GM12873 (cell line): ENCODE results near the gene CERK.

Source experiments
- TF ChIP-seq, protein P1 (sequence below): IDR thresholded peaks from 2 replicates; pipeline ENCODE4 v1.5.1; 2012; ENCODE audit warnings: low read depth, mild to moderate bottlenecking, moderate library complexity, low read length, control low read depth; ENCODE audit not compliant: insufficient read depth; ENCODE audit errors: missing control alignments

Gene CERK

GRCh38 chr22:46673662-46674236 is 64.3 kb downstream of the CERK start:
- TF ChIP-seq, protein P1, sequence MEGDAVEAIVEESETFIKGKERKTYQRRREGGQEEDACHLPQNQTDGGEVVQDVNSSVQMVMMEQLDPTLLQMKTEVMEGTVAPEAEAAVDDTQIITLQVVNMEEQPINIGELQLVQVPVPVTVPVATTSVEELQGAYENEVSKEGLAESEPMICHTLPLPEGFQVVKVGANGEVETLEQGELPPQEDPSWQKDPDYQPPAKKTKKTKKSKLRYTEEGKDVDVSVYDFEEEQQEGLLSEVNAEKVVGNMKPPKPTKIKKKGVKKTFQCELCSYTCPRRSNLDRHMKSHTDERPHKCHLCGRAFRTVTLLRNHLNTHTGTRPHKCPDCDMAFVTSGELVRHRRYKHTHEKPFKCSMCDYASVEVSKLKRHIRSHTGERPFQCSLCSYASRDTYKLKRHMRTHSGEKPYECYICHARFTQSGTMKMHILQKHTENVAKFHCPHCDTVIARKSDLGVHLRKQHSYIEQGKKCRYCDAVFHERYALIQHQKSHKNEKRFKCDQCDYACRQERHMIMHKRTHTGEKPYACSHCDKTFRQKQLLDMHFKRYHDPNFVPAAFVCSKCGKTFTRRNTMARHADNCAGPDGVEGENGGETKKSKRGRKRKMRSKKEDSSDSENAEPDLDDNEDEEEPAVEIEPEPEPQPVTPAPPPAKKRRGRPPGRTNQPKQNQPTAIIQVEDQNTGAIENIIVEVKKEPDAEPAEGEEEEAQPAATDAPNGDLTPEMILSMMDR: no peak

GRCh38 chr22:46673205-46673604 is 64.8 kb downstream of the CERK start:
- TF ChIP-seq, protein P1: no peak

DNA sequence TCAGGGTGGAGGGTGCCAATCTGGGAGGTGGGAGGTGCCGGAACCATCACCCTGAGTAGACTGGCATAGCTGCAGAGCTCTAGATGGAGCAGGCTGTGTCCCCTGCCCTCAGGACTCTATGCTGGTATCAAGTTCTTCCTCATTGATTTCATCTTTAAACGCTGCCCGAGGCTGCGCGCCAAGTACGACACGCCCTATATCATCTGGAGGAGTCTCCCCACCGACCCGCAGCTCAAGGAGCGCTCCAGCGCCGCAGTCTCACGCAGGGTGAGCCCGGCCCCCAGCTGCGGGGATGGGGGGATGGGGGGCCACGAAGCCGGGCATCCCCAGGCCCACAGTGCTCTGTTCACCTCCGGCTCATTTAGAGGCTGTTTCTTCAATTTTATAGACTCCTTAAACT is 65.3 kb downstream of the CERK start:
- TF ChIP-seq, protein P1: no peak

- TF ChIP-seq, protein P1: no peak
Observed at GRCh38 chr22:46671824-46672432, 66.1 kb downstream of the CERK start.

GRCh38 chr22:46669201-46669600 is 68.9 kb downstream of the CERK start:
- TF ChIP-seq, protein P1: no peak

- TF ChIP-seq, protein P1: no peak
Observed at GRCh38 chr22:46668116-46668515, 69.9 kb downstream of the CERK start.

DNA sequence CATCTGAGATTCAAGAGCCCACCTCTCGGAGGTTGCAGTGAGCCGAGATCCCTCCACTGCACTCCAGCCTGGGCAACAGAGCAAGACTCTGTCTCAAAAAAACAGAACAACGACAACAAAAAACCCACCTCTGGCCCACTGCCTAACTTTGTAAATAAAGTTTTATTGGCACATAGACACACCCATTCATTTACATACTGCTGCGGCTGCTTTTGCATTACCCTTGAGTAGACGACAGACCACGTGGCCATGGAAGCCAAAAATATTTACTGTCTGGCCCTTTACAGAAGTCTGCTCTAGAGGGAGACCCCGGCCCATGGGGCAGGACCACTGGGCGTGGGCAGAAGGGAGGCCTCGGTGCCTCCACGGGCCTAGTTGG is 70.8 kb downstream of the CERK start:
- TF ChIP-seq, protein P1: no peak
